PC-3 (cell line): ENCODE data around the gene CXXC5.

Experiments used
- EZH2phosphoT487 ChIP-seq: fragments of 300-600 bp; sonication (generic); IDR thresholded peaks from 2 replicates; pipeline ENCODE4 v1.6.1; 2018; ENCODE audit warnings: mild to moderate bottlenecking, antibody characterized with exemption, low read length, borderline replicate concordance
- TF ChIP-seq, protein P1 (sequence below): fragments of 300-600 bp; sonication (generic); conservative IDR thresholded peaks from 2 replicates; pipeline ENCODE4 v1.5.1; 2017; ENCODE audit warnings: antibody characterized with exemption, low read depth, mild to moderate bottlenecking, low read length

DNA sequence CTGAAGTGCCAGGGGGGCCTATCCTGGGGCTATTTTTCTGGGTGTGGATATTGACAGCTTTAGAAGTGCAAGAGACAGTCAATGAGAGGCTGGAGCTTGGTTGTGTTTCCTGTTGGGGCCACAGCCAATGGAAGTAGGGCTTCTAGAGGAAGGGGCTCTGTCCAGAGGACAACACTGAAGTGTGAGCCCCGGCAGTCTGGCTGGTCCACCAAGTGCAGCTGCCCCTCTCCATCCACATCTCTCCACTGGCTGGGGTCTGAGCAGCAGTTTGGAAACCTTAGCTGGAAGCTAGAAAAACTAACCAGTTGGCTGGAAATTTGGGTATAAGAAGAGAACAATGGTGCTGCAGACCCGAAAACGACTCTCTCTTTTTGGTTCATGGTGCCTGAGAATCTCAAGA, 83.1 kb downstream of the CXXC5 start:
- TF ChIP-seq, protein P1, sequence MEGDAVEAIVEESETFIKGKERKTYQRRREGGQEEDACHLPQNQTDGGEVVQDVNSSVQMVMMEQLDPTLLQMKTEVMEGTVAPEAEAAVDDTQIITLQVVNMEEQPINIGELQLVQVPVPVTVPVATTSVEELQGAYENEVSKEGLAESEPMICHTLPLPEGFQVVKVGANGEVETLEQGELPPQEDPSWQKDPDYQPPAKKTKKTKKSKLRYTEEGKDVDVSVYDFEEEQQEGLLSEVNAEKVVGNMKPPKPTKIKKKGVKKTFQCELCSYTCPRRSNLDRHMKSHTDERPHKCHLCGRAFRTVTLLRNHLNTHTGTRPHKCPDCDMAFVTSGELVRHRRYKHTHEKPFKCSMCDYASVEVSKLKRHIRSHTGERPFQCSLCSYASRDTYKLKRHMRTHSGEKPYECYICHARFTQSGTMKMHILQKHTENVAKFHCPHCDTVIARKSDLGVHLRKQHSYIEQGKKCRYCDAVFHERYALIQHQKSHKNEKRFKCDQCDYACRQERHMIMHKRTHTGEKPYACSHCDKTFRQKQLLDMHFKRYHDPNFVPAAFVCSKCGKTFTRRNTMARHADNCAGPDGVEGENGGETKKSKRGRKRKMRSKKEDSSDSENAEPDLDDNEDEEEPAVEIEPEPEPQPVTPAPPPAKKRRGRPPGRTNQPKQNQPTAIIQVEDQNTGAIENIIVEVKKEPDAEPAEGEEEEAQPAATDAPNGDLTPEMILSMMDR: no peak
- TF ChIP-seq EZH2phosphoT487: no peak
